GM18505 (cell line): ENCODE data around the gene TNFRSF6B.

Experiments
- ATAC-seq: cut with Tn5 transposase; IDR thresholded peaks from one replicate; pipeline ENCODE4 v1.9.1; 2021; ENCODE audit not compliant: unreplicated experiment
- POLR2A ChIP-seq: IDR thresholded peaks from 4 replicates; pipeline ENCODE4 v1.6.1; 2011; ENCODE audit warnings: borderline replicate concordance; ENCODE audit not compliant: insufficient read depth, insufficient read length; ENCODE audit errors: extremely low read depth

The TNFRSF6B gene

GRCh38 chr20:63685269-63686026 is 11.0 kb upstream of the TNFRSF6B start:
- TF ChIP-seq POLR2A: no peak
- ATAC-seq: no peak

- TF ChIP-seq POLR2A: no peak
- ATAC-seq: no peak
Observed at GRCh38 chr20:63686094-63686491, 10.4 kb upstream of the TNFRSF6B start.

- TF ChIP-seq POLR2A: no peak
- no peak for ATAC-seq
Observed at GRCh38 chr20:63686492-63687321, 9.7 kb upstream of the TNFRSF6B start.

- TF ChIP-seq POLR2A: no peak
Observed at GRCh38 chr20:63687419-63688178, 8.9 kb upstream of the TNFRSF6B start.

GRCh38 chr20:63688228-63689045 is 8.0 kb upstream of the TNFRSF6B start:
- no peak for ATAC-seq
- TF ChIP-seq POLR2A: no peak

More at GRCh38 chr20:63687419-63688178, 8.9 kb upstream of the TNFRSF6B start:
- ATAC-seq: no peak

GRCh38 chr20:63689046-63690002 is 7.1 kb upstream of the TNFRSF6B start:
- no peak for ATAC-seq
- no peak for TF ChIP-seq POLR2A

GRCh38 chr20:63690003-63690897 is 6.2 kb upstream of the TNFRSF6B start:
- TF ChIP-seq POLR2A: no peak
- no peak for ATAC-seq

GRCh38 chr20:63690898-63691710 is 5.3 kb upstream of the TNFRSF6B start:
- TF ChIP-seq POLR2A: no peak
- ATAC-seq: no peak

GRCh38 chr20:63691711-63692435 is 4.6 kb upstream of the TNFRSF6B start:
- ATAC-seq: no peak

More at GRCh38 chr20:63691711-63692435, 4.6 kb upstream of the TNFRSF6B start:
- no peak for TF ChIP-seq POLR2A
